ENCODE measurements around the gene PIGS.
A peak's percentile ranks its signal among the peaks of the same experiment; 100 is the strongest.
"Not testable (repeated sequence)": the region's sequence is repeated elsewhere in the genome, so short reads cannot be mapped to it uniquely, and the experiment has no call there.

PIGS gene

DNA sequence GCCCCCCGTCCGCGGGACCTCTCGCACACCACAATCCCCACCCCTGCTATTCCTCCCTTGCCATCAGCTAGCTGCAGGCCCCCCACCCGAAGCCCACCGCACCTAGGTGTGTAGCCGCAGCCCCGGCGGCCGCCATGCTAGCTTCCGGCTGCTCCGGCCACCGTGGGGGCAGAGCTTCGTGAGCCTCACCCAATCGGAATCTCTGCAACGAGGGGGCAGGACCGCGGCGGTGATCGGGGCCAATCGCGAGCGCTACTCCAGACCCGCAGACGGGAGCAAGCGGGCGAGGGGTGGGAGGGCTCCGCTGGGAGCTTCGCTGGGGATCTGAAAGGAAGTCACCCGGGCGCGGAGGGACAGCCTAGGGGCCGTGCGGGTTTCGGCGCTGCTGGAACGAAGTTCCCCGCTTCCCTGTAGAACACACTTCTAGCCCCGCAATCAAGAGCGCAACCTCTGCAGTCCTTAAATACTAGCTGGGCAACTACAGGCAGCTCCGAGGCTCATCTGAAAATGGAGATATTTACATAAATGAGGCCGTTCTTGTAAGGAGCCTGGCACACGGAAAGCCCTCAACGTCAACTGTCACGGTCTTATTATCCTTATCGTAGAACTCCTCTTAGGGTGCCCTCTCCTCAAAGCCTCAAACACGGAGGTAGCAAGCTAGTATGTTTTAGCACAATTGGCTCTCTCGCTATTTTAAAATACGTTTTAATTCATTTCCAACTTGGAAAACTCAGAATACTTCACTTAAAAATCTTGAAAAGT, at the start of gene PIGS:
Gene PIGS (minus strand): TSS at position 164 of the 762 bp plus-strand sequence. CDS start 28 bp downstream, at position 136.
- peak; percentile 73 for DNase-seq (ENCODE audit: low read depth, low spot score)

DNA sequence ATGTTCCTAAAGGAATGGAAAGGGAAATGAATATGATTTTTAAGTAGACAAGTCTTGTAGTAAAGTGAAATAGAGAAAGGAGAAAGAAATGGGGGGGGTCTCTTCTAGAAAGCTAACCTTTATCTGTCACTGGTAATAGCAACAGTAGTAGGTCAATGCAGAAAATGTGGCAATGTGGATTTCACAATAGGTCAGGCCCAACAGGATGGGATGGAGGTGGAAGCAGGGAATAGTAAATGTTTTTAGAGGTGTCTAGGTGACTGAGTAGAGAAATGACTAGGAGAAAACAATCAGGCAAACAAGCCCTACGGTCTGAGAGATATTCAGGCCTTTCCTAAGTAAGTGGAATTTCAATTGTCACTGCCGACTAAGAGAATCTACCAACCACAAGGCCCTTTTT, 48.7 kb upstream of the PIGS start:
- DNase-seq (ENCODE audit: low read depth, low spot score): no peak

DNA sequence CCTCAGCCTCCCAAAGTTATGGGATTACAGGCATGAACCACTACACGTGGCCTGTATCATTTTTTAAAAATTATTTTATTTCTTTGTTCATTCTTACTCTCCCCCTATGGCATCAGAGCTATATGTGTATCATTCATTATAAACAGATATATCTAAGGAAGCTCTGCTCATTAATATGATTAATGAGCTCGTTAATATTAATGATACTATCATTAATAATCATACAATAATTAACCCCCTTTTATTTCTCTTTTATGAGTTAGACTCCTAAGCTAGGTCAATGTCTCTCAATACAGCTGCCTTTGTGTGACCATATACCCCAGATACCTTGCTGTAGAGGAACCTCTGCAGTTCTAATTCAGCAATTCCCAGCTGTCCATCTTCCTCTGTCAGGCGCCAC, 47.1 kb upstream of the PIGS start:
- no peak for DNase-seq (ENCODE audit: low read depth, low spot score)

- no peak for DNase-seq (ENCODE audit: low read depth, low spot score)
Observed at GRCh38 chr17:28616281-28616680, 45.0 kb upstream of the PIGS start.

- DNase-seq (ENCODE audit: low read depth, low spot score): no peak
Observed at GRCh38 chr17:28615260-28615940, 44.1 kb upstream of the PIGS start.

- no peak for DNase-seq (ENCODE audit: low read depth, low spot score)
Observed at GRCh38 chr17:28613931-28614381, 42.6 kb upstream of the PIGS start, which contains the start of gene RSKR. Gene RSKR (minus strand): TSS chr17:28614185. CDS start chr17:28614161, 24 bp downstream.

GRCh38 chr17:28612936-28613872, 41.9 kb upstream of the PIGS start:
- DNase-seq (ENCODE audit: low read depth, low spot score): peak; percentile 18

DNA sequence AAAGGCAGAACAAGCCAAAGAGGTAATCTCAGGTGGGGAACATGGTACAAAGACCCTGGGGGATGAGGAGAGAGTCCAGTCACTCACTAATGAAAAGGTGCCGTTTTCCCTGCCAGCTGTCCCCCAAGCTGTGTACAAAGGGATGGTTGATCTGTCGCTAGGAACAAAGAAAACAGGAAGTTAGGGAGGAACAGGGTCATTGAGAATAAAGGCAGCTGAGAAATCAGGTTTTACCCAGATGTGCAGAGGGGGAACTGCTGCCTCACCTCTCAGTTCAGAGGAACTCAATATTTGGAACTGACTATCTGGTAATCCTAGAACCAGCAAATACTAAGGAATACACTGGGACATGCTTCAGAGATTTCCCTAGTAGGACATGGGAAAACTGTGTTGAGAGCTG, 41.2 kb upstream of the PIGS start:
- no peak for DNase-seq (ENCODE audit: low read depth, low spot score)

GRCh38 chr17:28610376-28610775, 39.1 kb upstream of the PIGS start:
- DNase-seq (ENCODE audit: low read depth, low spot score): no peak

- not testable (repeated sequence) for DNase-seq (ENCODE audit: low read depth, low spot score)
Observed at GRCh38 chr17:28604031-28604430, 32.7 kb upstream of the PIGS start.

- DNase-seq (ENCODE audit: low read depth, low spot score): peak; percentile 26
Observed at GRCh38 chr17:28599311-28600184, 28.2 kb upstream of the PIGS start.

GRCh38 chr17:28598799-28599310, 27.5 kb upstream of the PIGS start, which contains the start of gene SPAG5:
Gene SPAG5 (minus strand): TSS chr17:28599025. CDS start chr17:28598946, 79 bp downstream.
- DNase-seq (ENCODE audit: low read depth, low spot score): peak; percentile 70

- DNase-seq (ENCODE audit: low read depth, low spot score): no peak
Observed at GRCh38 chr17:28598389-28598788, 27.1 kb upstream of the PIGS start.

DNA sequence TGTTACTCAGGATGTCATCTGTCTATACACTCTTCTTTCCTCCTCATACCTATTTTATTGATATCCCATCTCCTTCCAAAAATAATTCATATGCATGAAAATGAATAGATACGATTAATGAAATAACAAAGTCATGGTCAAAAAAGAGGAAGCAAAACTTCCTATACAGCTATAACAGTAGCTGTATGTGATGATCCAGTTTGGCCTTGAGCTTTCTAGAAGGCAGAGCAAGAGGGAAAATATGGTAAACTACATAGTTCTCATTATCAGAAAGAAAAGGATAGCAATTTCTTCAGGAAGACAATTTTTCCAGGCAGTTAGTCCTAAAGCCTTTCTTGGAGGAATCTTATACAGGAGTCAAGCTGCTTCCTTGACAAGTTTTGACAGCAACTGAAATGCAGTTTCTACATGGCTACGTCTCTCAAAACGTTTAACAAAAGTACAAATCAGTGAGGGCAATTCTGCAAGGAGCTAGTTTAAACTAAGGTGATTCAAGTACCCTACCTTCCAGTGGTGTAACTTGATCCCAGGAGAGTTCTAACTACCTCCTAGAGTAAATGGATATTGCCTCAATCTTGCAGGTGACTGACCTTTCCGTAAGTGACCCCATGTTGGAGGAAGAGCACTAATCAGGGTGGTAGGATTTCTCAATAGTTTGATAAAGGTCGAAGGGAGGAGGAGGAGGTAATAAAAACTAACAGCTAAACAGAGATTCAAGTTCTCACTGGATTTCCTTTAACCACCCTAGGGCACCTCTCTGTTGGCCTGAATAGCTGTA, 26.5 kb upstream of the PIGS start:
- DNase-seq (ENCODE audit: low read depth, low spot score): no peak

DNA sequence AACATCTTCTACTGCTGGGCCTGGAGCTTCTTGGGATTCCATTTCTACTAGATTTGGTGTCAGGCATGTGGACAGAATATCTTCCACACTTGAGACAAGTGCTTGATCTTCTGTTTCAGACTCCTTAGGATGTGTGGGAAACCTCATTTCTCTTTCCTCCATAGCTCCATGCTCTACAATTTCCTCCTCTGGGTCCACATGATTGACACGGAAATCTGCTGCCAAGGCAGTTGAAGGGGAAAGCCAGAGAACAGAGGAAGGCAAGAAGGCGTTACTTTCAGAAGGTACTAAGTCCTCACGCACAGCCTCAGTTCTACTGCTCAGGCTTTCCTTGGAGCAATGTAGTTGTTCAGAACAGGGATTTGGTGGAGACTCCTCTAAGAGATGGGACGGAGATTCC, 20.9 kb upstream of the PIGS start:
- no peak for DNase-seq (ENCODE audit: low read depth, low spot score)

- no peak for DNase-seq (ENCODE audit: low read depth, low spot score)
Observed at GRCh38 chr17:28585851-28586250, 14.5 kb upstream of the PIGS start.

DNA sequence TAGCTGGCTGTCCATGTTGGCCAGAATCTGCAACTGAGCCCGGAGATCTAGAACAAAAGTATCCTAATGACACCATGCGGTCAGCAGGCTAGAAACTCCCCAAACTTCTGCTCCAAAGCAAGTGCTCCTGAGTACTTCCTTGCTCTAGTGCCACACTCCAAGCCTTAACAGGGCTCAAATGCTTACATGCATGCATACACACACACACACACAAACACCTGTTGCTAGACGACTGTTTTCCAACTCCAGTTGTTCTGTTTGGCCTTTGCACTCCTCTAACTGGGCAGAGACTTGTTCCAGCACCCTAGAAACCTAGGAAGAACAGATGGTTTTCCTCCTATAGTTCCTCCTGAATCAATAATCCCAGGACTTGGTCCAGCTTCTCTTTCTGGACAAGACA, 13.1 kb upstream of the PIGS start:
- no peak for DNase-seq (ENCODE audit: low read depth, low spot score)

- DNase-seq (ENCODE audit: low read depth, low spot score): no peak
Observed at GRCh38 chr17:28582513-28582912, 11.2 kb upstream of the PIGS start.

- no peak for DNase-seq (ENCODE audit: low read depth, low spot score)
Observed at GRCh38 chr17:28580959-28581358, 9.6 kb upstream of the PIGS start.

- no peak for DNase-seq (ENCODE audit: low read depth, low spot score)
Observed at GRCh38 chr17:28579526-28579925, 8.2 kb upstream of the PIGS start.

All from smooth muscle cell of the brain vasculature (primary cell).